ENCODE results near the gene ADSS1. TPM values are rescaled to one million over a fixed set of nuclear protein-coding genes. Genes with fewer than 3 reads are reported as not detected.

The ADSS1 gene
- total RNA-seq, 1 donor = 4.3 TPM

GRCh38 chr14:104715416-104715815 lies 8.6 kb upstream of the ADSS1 start:
- Histone ChIP-seq H3K4me1 (ENCODE audit: insufficient read depth, low read length) (no peaks in the 10 kb centered on the region), H3K4me2 (ENCODE audit: insufficient read depth, low read length) (no peak overlapping the region), H3K4me3 (ENCODE audit: insufficient read depth, low read length) (no peak overlapping the region), H3K79me2 (ENCODE audit: insufficient read depth, low read length) (no peaks in the 10 kb centered on the region), H3K36me3 (ENCODE audit: insufficient read depth, low read length) (peaks cover 60% of the 10 kb centered on the region), H2AFZ (ENCODE audit: low read length) (no peak overlapping the region), H3K27ac (ENCODE audit: low read depth, low read length) (no peak overlapping the region), H3K27me3 (ENCODE audit: insufficient read depth, low read length) (no peaks in the 10 kb centered on the region), H3K9me3 (ENCODE audit: low read depth, low read length) (no peaks in the 10 kb centered on the region), H4K20me1 (ENCODE audit: insufficient read depth, low read length) (peaks cover 4% of the 10 kb centered on the region)
- TF ChIP-seq, protein P1, sequence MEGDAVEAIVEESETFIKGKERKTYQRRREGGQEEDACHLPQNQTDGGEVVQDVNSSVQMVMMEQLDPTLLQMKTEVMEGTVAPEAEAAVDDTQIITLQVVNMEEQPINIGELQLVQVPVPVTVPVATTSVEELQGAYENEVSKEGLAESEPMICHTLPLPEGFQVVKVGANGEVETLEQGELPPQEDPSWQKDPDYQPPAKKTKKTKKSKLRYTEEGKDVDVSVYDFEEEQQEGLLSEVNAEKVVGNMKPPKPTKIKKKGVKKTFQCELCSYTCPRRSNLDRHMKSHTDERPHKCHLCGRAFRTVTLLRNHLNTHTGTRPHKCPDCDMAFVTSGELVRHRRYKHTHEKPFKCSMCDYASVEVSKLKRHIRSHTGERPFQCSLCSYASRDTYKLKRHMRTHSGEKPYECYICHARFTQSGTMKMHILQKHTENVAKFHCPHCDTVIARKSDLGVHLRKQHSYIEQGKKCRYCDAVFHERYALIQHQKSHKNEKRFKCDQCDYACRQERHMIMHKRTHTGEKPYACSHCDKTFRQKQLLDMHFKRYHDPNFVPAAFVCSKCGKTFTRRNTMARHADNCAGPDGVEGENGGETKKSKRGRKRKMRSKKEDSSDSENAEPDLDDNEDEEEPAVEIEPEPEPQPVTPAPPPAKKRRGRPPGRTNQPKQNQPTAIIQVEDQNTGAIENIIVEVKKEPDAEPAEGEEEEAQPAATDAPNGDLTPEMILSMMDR (IDR thresholded peaks at IDR 0.05; ENCODE audit: extremely low read depth, low read depth, low read length) = no peak
- no peak for DNase-seq (ENCODE audit: insufficient read length, low spot score, missing footprints)

GRCh38 chr14:104715871-104716270 lies 8.2 kb upstream of the ADSS1 start:
- H3K36me3 ChIP-seq (ENCODE audit: insufficient read depth, low read length) = peaks cover 55% of the 10 kb centered on the region
- no peaks in the 10 kb centered on the region for H3K4me1 ChIP-seq (ENCODE audit: insufficient read depth, low read length)
- H3K27ac ChIP-seq (ENCODE audit: low read depth, low read length) = no peak overlapping the region
- H4K20me1 ChIP-seq (ENCODE audit: insufficient read depth, low read length) = peaks cover 4% of the 10 kb centered on the region
- no peak overlapping the region for H3K4me2 ChIP-seq (ENCODE audit: insufficient read depth, low read length)
- no peak for DNase-seq (ENCODE audit: insufficient read length, low spot score, missing footprints)
- H3K4me3 ChIP-seq (ENCODE audit: insufficient read depth, low read length) = no peak overlapping the region
- H3K9me3 ChIP-seq (ENCODE audit: low read depth, low read length) = no peaks in the 10 kb centered on the region
- H3K27me3 ChIP-seq (ENCODE audit: insufficient read depth, low read length) = no peaks in the 10 kb centered on the region
- no peak overlapping the region for H2AFZ ChIP-seq (ENCODE audit: low read length)
- TF ChIP-seq, protein P1 (IDR thresholded peaks at IDR 0.05; ENCODE audit: extremely low read depth, low read depth, low read length) = no peak
- H3K79me2 ChIP-seq (ENCODE audit: insufficient read depth, low read length) = no peaks in the 10 kb centered on the region

- peaks cover 13% of the 10 kb centered on the region for H4K20me1 ChIP-seq (ENCODE audit: insufficient read depth, low read length)
- no peak overlapping the region for H3K27ac ChIP-seq (ENCODE audit: low read depth, low read length)
- no peaks in the 10 kb centered on the region for H3K79me2 ChIP-seq (ENCODE audit: insufficient read depth, low read length)
- TF ChIP-seq, protein P1 (IDR thresholded peaks at IDR 0.05; ENCODE audit: extremely low read depth, low read depth, low read length) = no peak
- no peak overlapping the region for H2AFZ ChIP-seq (ENCODE audit: low read length)
- H3K4me1 ChIP-seq (ENCODE audit: insufficient read depth, low read length) = peaks cover 8% of the 10 kb centered on the region
- DNase-seq (ENCODE audit: insufficient read length, low spot score, missing footprints) = no peak
- no peak overlapping the region for H3K4me2 ChIP-seq (ENCODE audit: insufficient read depth, low read length)
- H3K36me3 ChIP-seq (ENCODE audit: insufficient read depth, low read length) = peaks cover 47% of the 10 kb centered on the region
- H3K4me3 ChIP-seq (ENCODE audit: insufficient read depth, low read length) = no peak overlapping the region
- H3K27me3 ChIP-seq (ENCODE audit: insufficient read depth, low read length) = no peaks in the 10 kb centered on the region
- no peaks in the 10 kb centered on the region for H3K9me3 ChIP-seq (ENCODE audit: low read depth, low read length)
Observed at GRCh38 chr14:104717137-104717536, 6.9 kb upstream of the ADSS1 start.

- no peak overlapping the region for H3K27ac ChIP-seq (ENCODE audit: low read depth, low read length)
- no peaks in the 10 kb centered on the region for H3K27me3 ChIP-seq (ENCODE audit: insufficient read depth, low read length)
- H3K4me1 ChIP-seq (ENCODE audit: insufficient read depth, low read length) = peaks cover 10% of the 10 kb centered on the region
- H4K20me1 ChIP-seq (ENCODE audit: insufficient read depth, low read length) = peaks cover 15% of the 10 kb centered on the region
- H3K36me3 ChIP-seq (ENCODE audit: insufficient read depth, low read length) = peaks cover 42% of the 10 kb centered on the region
- H2AFZ ChIP-seq (ENCODE audit: low read length) = no peak overlapping the region
- H3K9me3 ChIP-seq (ENCODE audit: low read depth, low read length) = no peaks in the 10 kb centered on the region
- no peak overlapping the region for H3K4me3 ChIP-seq (ENCODE audit: insufficient read depth, low read length)
- H3K4me2 ChIP-seq (ENCODE audit: insufficient read depth, low read length) = no peak overlapping the region
- no peak for DNase-seq (ENCODE audit: insufficient read length, low spot score, missing footprints)
- no peaks in the 10 kb centered on the region for H3K79me2 ChIP-seq (ENCODE audit: insufficient read depth, low read length)
- TF ChIP-seq, protein P1 (IDR thresholded peaks at IDR 0.05; ENCODE audit: extremely low read depth, low read depth, low read length) = no peak
Observed at GRCh38 chr14:104717646-104718045, 6.4 kb upstream of the ADSS1 start.
